ENCODE measurements around the gene TDRD7. TPM values are rescaled to one million over a fixed set of nuclear protein-coding genes. Genes with fewer than 3 reads are reported as not detected.
A peak's percentile ranks its signal among the peaks of the same experiment; 100 is the strongest.

Gene TDRD7
- total and polyA plus RNA-seq, 2 of the 13 experiments (the other 11 are each of a cell fraction or from before 2014, with no cell fraction given): 9.8 to 15.5 TPM

DNA sequence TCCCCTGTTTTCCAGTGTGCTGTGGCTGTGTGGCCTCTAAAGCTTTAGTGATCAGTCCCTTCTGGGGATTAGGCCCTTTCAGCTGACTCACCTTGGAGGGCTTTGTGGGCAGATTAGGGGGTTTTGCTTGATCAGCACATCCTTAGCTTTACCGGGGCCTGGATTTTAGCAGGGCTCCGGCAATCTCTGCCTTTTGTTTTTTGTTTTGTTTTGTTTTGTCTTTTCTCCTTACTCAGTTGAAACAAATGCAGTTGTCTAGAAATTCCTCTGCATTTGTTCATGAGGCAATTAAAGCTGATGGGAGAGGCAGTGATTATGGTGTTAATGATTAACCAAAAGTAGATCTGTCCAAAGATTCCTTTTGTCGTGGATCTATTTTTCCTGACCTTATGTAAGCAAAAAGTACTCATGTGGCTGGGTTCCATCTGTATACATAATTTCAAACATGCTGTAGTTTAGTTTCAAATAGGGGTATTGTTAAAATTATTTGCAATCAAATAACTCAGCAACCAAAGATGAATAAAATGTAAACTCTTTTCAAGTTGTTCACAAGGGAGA is 5.2 kb upstream of the TDRD7 start (continued):
- TF ChIP-seq, protein P1, sequence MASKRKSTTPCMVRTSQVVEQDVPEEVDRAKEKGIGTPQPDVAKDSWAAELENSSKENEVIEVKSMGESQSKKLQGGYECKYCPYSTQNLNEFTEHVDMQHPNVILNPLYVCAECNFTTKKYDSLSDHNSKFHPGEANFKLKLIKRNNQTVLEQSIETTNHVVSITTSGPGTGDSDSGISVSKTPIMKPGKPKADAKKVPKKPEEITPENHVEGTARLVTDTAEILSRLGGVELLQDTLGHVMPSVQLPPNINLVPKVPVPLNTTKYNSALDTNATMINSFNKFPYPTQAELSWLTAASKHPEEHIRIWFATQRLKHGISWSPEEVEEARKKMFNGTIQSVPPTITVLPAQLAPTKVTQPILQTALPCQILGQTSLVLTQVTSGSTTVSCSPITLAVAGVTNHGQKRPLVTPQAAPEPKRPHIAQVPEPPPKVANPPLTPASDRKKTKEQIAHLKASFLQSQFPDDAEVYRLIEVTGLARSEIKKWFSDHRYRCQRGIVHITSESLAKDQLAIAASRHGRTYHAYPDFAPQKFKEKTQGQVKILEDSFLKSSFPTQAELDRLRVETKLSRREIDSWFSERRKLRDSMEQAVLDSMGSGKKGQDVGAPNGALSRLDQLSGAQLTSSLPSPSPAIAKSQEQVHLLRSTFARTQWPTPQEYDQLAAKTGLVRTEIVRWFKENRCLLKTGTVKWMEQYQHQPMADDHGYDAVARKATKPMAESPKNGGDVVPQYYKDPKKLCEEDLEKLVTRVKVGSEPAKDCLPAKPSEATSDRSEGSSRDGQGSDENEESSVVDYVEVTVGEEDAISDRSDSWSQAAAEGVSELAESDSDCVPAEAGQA (IDR thresholded peaks at IDR 0.05; ENCODE audit: low read depth): no peak
- TF ChIP-seq, protein P1 (CRISPR knock-in tag; IDR thresholded peaks at IDR 0.05; ENCODE audit: borderline replicate concordance): no peak
- TF ChIP-seq, protein P2, sequence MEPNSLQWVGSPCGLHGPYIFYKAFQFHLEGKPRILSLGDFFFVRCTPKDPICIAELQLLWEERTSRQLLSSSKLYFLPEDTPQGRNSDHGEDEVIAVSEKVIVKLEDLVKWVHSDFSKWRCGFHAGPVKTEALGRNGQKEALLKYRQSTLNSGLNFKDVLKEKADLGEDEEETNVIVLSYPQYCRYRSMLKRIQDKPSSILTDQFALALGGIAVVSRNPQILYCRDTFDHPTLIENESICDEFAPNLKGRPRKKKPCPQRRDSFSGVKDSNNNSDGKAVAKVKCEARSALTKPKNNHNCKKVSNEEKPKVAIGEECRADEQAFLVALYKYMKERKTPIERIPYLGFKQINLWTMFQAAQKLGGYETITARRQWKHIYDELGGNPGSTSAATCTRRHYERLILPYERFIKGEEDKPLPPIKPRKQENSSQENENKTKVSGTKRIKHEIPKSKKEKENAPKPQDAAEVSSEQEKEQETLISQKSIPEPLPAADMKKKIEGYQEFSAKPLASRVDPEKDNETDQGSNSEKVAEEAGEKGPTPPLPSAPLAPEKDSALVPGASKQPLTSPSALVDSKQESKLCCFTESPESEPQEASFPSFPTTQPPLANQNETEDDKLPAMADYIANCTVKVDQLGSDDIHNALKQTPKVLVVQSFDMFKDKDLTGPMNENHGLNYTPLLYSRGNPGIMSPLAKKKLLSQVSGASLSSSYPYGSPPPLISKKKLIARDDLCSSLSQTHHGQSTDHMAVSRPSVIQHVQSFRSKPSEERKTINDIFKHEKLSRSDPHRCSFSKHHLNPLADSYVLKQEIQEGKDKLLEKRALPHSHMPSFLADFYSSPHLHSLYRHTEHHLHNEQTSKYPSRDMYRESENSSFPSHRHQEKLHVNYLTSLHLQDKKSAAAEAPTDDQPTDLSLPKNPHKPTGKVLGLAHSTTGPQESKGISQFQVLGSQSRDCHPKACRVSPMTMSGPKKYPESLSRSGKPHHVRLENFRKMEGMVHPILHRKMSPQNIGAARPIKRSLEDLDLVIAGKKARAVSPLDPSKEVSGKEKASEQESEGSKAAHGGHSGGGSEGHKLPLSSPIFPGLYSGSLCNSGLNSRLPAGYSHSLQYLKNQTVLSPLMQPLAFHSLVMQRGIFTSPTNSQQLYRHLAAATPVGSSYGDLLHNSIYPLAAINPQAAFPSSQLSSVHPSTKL (CRISPR knock-in tag; IDR thresholded peaks at IDR 0.05): peak; percentile 67; the same call in 1 of the 2 replicates
- TF ChIP-seq, protein P3, sequence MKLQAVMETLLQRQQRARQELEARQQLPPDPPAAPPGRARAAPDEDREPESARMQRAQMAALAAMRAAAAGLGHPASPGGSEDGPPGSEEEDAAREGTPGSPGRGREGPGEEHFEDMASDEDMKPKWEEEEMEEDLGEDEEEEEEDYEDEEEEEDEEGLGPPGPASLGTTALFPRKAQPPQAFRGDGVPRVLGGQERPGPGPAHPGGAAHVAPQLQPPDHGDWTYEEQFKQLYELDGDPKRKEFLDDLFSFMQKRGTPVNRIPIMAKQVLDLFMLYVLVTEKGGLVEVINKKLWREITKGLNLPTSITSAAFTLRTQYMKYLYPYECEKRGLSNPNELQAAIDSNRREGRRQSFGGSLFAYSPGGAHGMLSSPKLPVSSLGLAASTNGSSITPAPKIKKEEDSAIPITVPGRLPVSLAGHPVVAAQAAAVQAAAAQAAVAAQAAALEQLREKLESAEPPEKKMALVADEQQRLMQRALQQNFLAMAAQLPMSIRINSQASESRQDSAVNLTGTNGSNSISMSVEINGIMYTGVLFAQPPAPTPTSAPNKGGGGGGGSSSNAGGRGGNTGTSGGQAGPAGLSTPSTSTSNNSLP (IDR thresholded peaks at IDR 0.05; ENCODE audit: low read depth, low read length): peak; percentile 88
- no peak for TF ChIP-seq KLF12 (CRISPR knock-in tag; IDR thresholded peaks at IDR 0.05; ENCODE audit: borderline replicate concordance)
- peak; percentile 91 for TF ChIP-seq ZKSCAN8 (CRISPR knock-in tag; IDR thresholded peaks at IDR 0.05; ENCODE audit: borderline replicate concordance)
- TF ChIP-seq, protein P4, sequence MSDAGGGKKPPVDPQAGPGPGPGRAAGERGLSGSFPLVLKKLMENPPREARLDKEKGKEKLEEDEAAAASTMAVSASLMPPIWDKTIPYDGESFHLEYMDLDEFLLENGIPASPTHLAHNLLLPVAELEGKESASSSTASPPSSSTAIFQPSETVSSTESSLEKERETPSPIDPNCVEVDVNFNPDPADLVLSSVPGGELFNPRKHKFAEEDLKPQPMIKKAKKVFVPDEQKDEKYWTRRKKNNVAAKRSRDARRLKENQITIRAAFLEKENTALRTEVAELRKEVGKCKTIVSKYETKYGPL (CRISPR knock-in tag; IDR thresholded peaks at IDR 0.05): no peak
- TF ChIP-seq NCOR1 (IDR thresholded peaks at IDR 0.05; ENCODE audit: borderline replicate concordance, low read length): peak; percentile 46; the same call in 1 of the 2 replicates
- no peak for TF ChIP-seq ZNF619 (CRISPR knock-in tag; IDR thresholded peaks at IDR 0.05)
- TF ChIP-seq, protein P5, sequence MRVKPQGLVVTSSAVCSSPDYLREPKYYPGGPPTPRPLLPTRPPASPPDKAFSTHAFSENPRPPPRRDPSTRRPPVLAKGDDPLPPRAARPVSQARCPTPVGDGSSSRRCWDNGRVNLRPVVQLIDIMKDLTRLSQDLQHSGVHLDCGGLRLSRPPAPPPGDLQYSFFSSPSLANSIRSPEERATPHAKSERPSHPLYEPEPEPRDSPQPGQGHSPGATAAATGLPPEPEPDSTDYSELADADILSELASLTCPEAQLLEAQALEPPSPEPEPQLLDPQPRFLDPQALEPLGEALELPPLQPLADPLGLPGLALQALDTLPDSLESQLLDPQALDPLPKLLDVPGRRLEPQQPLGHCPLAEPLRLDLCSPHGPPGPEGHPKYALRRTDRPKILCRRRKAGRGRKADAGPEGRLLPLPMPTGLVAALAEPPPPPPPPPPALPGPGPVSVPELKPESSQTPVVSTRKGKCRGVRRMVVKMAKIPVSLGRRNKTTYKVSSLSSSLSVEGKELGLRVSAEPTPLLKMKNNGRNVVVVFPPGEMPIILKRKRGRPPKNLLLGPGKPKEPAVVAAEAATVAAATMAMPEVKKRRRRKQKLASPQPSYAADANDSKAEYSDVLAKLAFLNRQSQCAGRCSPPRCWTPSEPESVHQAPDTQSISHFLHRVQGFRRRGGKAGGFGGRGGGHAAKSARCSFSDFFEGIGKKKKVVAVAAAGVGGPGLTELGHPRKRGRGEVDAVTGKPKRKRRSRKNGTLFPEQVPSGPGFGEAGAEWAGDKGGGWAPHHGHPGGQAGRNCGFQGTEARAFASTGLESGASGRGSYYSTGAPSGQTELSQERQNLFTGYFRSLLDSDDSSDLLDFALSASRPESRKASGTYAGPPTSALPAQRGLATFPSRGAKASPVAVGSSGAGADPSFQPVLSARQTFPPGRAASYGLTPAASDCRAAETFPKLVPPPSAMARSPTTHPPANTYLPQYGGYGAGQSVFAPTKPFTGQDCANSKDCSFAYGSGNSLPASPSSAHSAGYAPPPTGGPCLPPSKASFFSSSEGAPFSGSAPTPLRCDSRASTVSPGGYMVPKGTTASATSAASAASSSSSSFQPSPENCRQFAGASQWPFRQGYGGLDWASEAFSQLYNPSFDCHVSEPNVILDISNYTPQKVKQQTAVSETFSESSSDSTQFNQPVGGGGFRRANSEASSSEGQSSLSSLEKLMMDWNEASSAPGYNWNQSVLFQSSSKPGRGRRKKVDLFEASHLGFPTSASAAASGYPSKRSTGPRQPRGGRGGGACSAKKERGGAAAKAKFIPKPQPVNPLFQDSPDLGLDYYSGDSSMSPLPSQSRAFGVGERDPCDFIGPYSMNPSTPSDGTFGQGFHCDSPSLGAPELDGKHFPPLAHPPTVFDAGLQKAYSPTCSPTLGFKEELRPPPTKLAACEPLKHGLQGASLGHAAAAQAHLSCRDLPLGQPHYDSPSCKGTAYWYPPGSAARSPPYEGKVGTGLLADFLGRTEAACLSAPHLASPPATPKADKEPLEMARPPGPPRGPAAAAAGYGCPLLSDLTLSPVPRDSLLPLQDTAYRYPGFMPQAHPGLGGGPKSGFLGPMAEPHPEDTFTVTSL (CRISPR knock-in tag; IDR thresholded peaks at IDR 0.05; ENCODE audit: borderline replicate concordance): 0 out of 2 replicates have a peak, but pooled peaks have one; percentile 6

Data from HepG2 (cell line).